ENCODE results near the gene CCR3. TPM values are rescaled to one million over a fixed set of nuclear protein-coding genes. Genes with fewer than 3 reads are reported as not detected.

The CCR3 gene
- total RNA-seq, 2 donors from 2014 or later = not detected

GRCh38 chr3:46296826-46297225 is 54.6 kb downstream of the CCR3 start:
- Histone ChIP-seq H3K9me3 (no peaks in the 10 kb centered on the region), H3K36me3 (no peaks in the 10 kb centered on the region), H3K4me3 (no peak overlapping the region), H3K27ac (no peak overlapping the region), H3K27me3 (replicated peaks; ENCODE audit: insufficient read depth) (no peaks in the 10 kb centered on the region), H3K4me1 (replicated peaks) (no peaks in the 10 kb centered on the region)
- DNase-seq (ENCODE audit: low spot score) = no peak
- 96% methylated on average over 1 of the region's 1 CpG for WGBS
- intact Hi-C loops (cut with DNase I) = no loop called here
- no peak for TF ChIP-seq POLR2A (IDR thresholded peaks at IDR 0.05)
- TF ChIP-seq POLR2AphosphoS5 (IDR thresholded peaks at IDR 0.05) = no peak
- TF ChIP-seq CTCF (IDR thresholded peaks at IDR 0.05) = no peak

- TF ChIP-seq CTCF (IDR thresholded peaks at IDR 0.05) (no peak), POLR2A (IDR thresholded peaks at IDR 0.05) (no peak), POLR2AphosphoS5 (IDR thresholded peaks at IDR 0.05) (no peak)
- H3K27me3 ChIP-seq (replicated peaks; ENCODE audit: insufficient read depth) = no peaks in the 10 kb centered on the region
- no peaks in the 10 kb centered on the region for H3K36me3 ChIP-seq
- H3K9me3 ChIP-seq = no peaks in the 10 kb centered on the region
- H3K4me3 ChIP-seq = no peak overlapping the region
- H3K4me1 ChIP-seq (replicated peaks) = no peaks in the 10 kb centered on the region
- intact Hi-C loops (cut with DNase I) = no loop called here
- WGBS = 59% methylated on average over 9 of the region's 9 CpGs
- DNase-seq (ENCODE audit: low spot score) = no peak
- H3K27ac ChIP-seq = no peak overlapping the region
Measured at GRCh38 chr3:46297658-46298423, 55.6 kb downstream of the CCR3 start.

DNA sequence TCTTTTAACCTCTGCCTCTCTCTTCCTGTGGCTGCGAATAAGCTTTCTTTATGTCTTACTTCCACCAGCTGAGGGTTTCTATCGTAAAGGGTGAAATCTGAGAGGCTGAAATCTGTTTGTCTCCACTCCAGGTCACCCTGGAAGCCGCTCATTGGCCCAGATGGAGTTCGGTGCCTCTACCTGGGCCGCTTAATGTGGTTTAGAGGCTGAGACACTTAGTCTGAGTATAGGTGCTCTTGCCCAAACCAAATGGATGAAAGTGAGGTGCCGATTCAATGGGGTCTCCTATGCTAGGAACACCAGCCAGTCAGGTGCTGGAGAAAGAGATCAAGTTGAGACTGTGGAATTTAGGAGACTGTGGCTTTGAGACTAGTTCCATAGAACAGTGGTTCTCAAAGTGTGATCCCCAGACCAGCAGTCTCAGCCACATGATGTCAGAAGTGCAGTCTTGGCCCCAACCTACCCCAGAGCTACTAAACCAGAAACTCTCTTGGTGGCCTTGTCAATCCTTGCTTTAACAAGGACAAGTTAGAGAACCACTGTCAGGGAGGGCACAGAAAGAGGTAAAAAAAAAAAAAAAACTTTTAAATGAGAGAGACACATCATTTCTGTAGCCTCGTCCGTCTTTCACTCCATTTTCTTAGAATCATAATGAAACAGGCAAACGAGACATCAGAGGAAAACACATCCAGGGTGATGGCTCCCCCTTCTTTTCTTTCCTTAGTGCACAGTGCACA is 56.8 kb downstream of the CCR3 start:
- no peaks in the 10 kb centered on the region for H3K27me3 ChIP-seq (replicated peaks; ENCODE audit: insufficient read depth)
- H3K27ac ChIP-seq = no peak overlapping the region
- H3K9me3 ChIP-seq = no peaks in the 10 kb centered on the region
- no peak for TF ChIP-seq CTCF (IDR thresholded peaks at IDR 0.05)
- TF ChIP-seq POLR2A (IDR thresholded peaks at IDR 0.05) = no peak
- no peak for TF ChIP-seq POLR2AphosphoS5 (IDR thresholded peaks at IDR 0.05)
- no peak for DNase-seq (ENCODE audit: low spot score)
- H3K4me3 ChIP-seq = no peak overlapping the region
- H3K36me3 ChIP-seq = no peaks in the 10 kb centered on the region
- 81% methylated on average over 9 of the region's 9 CpGs for WGBS
- no peaks in the 10 kb centered on the region for H3K4me1 ChIP-seq (replicated peaks)
- intact Hi-C loops (cut with DNase I) = no loop called here

GRCh38 chr3:46299608-46300460 is 57.6 kb downstream of the CCR3 start:
- no peak for DNase-seq (ENCODE audit: low spot score)
- Histone ChIP-seq H3K4me1 (replicated peaks) (no peaks in the 10 kb centered on the region), H3K36me3 (no peaks in the 10 kb centered on the region), H3K9me3 (no peaks in the 10 kb centered on the region), H3K4me3 (no peak overlapping the region), H3K27ac (no peak overlapping the region), H3K27me3 (replicated peaks; ENCODE audit: insufficient read depth) (no peaks in the 10 kb centered on the region)
- TF ChIP-seq POLR2A (IDR thresholded peaks at IDR 0.05) (no peak), POLR2AphosphoS5 (IDR thresholded peaks at IDR 0.05) (no peak), CTCF (IDR thresholded peaks at IDR 0.05) (no peak)
- intact Hi-C loops (cut with DNase I) = no loop called here
- 76% methylated on average over 5 of the region's 5 CpGs for WGBS
